Measurements from ENCODE around the gene PDZD2. TPM values are rescaled to one million over a fixed set of nuclear protein-coding genes. Genes with fewer than 3 reads are reported as not detected.
"Not testable (repeated sequence)": the region's sequence is repeated elsewhere in the genome, so short reads cannot be mapped to it uniquely, and the experiment has no call there.

The PDZD2 gene
- total RNA-seq, 1 donor from 2014 or later, result 0.38 TPM

GRCh38 chr5:32038523-32038922 lies 399.6 kb downstream of the PDZD2 start:
- H3K4me3 Mint-ChIP-seq, result no peak overlapping the region
- CTCF ChIA-PET, result no interaction called here
- no peaks in the 10 kb centered on the region for H3K9me3 Mint-ChIP-seq
- TF ChIP-seq CTCF (IDR thresholded peaks at IDR 0.05), result no peak
- POLR2A ChIA-PET, result no interaction called here
- no peaks in the 10 kb centered on the region for H3K36me3 Mint-ChIP-seq (ENCODE audit: low read depth)
- H3K27ac Mint-ChIP-seq, result no peak overlapping the region
- ATAC-seq (ENCODE audit: low read depth) (no peak), DNase-seq (no peak)
- H3K4me1 Mint-ChIP-seq, result no peaks in the 10 kb centered on the region
- H3K27me3 Mint-ChIP-seq, result peaks cover 4% of the 10 kb centered on the region
- intact Hi-C loops (cut with micrococcal nuclease), result no loop called here

- H3K36me3 Mint-ChIP-seq (ENCODE audit: low read depth); H3K4me3 Mint-ChIP-seq; H3K4me1 Mint-ChIP-seq; DNase-seq; H3K27ac Mint-ChIP-seq; POLR2A ChIA-PET; CTCF ChIA-PET; intact Hi-C loops (cut with micrococcal nuclease); ATAC-seq (ENCODE audit: low read depth); H3K9me3 Mint-ChIP-seq; H3K27me3 Mint-ChIP-seq: not testable (repeated sequence)
These were observed 400.2 kb downstream of the PDZD2 start for GRCh38 chr5:32039133-32039532.

GRCh38 chr5:32039601-32040000 lies 400.7 kb downstream of the PDZD2 start:
- H3K27me3 Mint-ChIP-seq; H3K36me3 Mint-ChIP-seq (ENCODE audit: low read depth); ATAC-seq (ENCODE audit: low read depth); H3K9me3 Mint-ChIP-seq; DNase-seq; POLR2A ChIA-PET; intact Hi-C loops (cut with micrococcal nuclease); H3K4me3 Mint-ChIP-seq; H3K4me1 Mint-ChIP-seq; H3K27ac Mint-ChIP-seq; CTCF ChIA-PET: not testable (repeated sequence)

- H3K9me3 Mint-ChIP-seq; DNase-seq; POLR2A ChIA-PET; intact Hi-C loops (cut with micrococcal nuclease); H3K36me3 Mint-ChIP-seq (ENCODE audit: low read depth); H3K27ac Mint-ChIP-seq; ATAC-seq (ENCODE audit: low read depth); H3K4me3 Mint-ChIP-seq; H3K4me1 Mint-ChIP-seq; H3K27me3 Mint-ChIP-seq; CTCF ChIA-PET: not testable (repeated sequence)
These were observed 401.3 kb downstream of the PDZD2 start for GRCh38 chr5:32040181-32040695.

- ATAC-seq (ENCODE audit: low read depth), result no peak
- no peak for TF ChIP-seq CTCF (IDR thresholded peaks at IDR 0.05)
- ChIA-PET CTCF (no interaction called here), POLR2A (no interaction called here)
- Mint-ChIP-seq H3K36me3 (ENCODE audit: low read depth) (no peaks in the 10 kb centered on the region), H3K4me1 (no peaks in the 10 kb centered on the region), H3K27me3 (peaks cover under 1% of the 10 kb centered on the region), H3K4me3 (no peak overlapping the region), H3K9me3 (no peaks in the 10 kb centered on the region), H3K27ac (no peak overlapping the region)
- intact Hi-C loops (cut with micrococcal nuclease), result no loop called here
- no peak for DNase-seq
These were observed 403.6 kb downstream of the PDZD2 start for GRCh38 chr5:32042551-32042961.

GRCh38 chr5:32043105-32043504 lies 404.2 kb downstream of the PDZD2 start:
- TF ChIP-seq CTCF (IDR thresholded peaks at IDR 0.05), result no peak
- Mint-ChIP-seq H3K27me3 (no peaks in the 10 kb centered on the region), H3K36me3 (ENCODE audit: low read depth) (no peaks in the 10 kb centered on the region)

GRCh38 chr5:32044434-32044833 lies 405.5 kb downstream of the PDZD2 start:
- H3K4me1 Mint-ChIP-seq, result no peaks in the 10 kb centered on the region
- ATAC-seq (ENCODE audit: low read depth) (no peak), DNase-seq (no peak)
- intact Hi-C loops (cut with micrococcal nuclease), result no loop called here
- H3K36me3 Mint-ChIP-seq (ENCODE audit: low read depth), result no peaks in the 10 kb centered on the region
- H3K27ac Mint-ChIP-seq, result no peak overlapping the region
- H3K27me3 Mint-ChIP-seq, result no peaks in the 10 kb centered on the region
- no peak for TF ChIP-seq CTCF (IDR thresholded peaks at IDR 0.05)
- ChIA-PET CTCF (no interaction called here), POLR2A (no interaction called here)
- no peak overlapping the region for H3K4me3 Mint-ChIP-seq
- no peaks in the 10 kb centered on the region for H3K9me3 Mint-ChIP-seq

More at GRCh38 chr5:32043105-32043504, 404.2 kb downstream of the PDZD2 start:
- Mint-ChIP-seq H3K9me3 (no peaks in the 10 kb centered on the region), H3K4me1 (no peaks in the 10 kb centered on the region), H3K27ac (no peak overlapping the region), H3K4me3 (no peak overlapping the region)
- DNase-seq (no peak), ATAC-seq (ENCODE audit: low read depth) (no peak)
- intact Hi-C loops (cut with micrococcal nuclease), result no loop called here
- ChIA-PET CTCF (no interaction called here), POLR2A (no interaction called here)

All from activated B cell treated with CpG ODN at 0.5 μM for 24 hours (primary cell).